NCI-H1694 treated with DMSO at 0.1 percent for 48 hours (cell line): Measurements from ENCODE around the gene HYI.
"Not testable (repeated sequence)": the region's sequence is repeated elsewhere in the genome, so short reads cannot be mapped to it uniquely, and the experiment has no call there.

Experiments used
- DNase-seq: peaks from one replicate; lab custom pipeline; 2025; lab: John Stamatoyannopoulos, UW

Gene HYI

GRCh38 chr1:43427524-43427923 is 26.2 kb downstream of the HYI start:
- no peak for DNase-seq

GRCh38 chr1:43426221-43426620 is 27.5 kb downstream of the HYI start:
- DNase-seq: no peak

- no peak for DNase-seq
These were observed 28.7 kb downstream of the HYI start for GRCh38 chr1:43425045-43425444.

- no peak for DNase-seq
These were observed 29.8 kb downstream of the HYI start for GRCh38 chr1:43423672-43424550.

GRCh38 chr1:43422995-43423671 is 30.6 kb downstream of the HYI start:
- no peak for DNase-seq

GRCh38 chr1:43421976-43422750 is 31.6 kb downstream of the HYI start:
- DNase-seq: no peak

GRCh38 chr1:43421396-43421795 is 32.3 kb downstream of the HYI start:
- no peak for DNase-seq

- no peak for DNase-seq
These were observed 32.9 kb downstream of the HYI start for GRCh38 chr1:43420874-43421273.

- no peak for DNase-seq
These were observed 33.9 kb downstream of the HYI start for GRCh38 chr1:43419627-43420425.

- DNase-seq: no peak
These were observed 34.9 kb downstream of the HYI start for GRCh38 chr1:43418858-43419257.

- DNase-seq: no peak
These were observed 37.8 kb downstream of the HYI start for GRCh38 chr1:43415901-43416300.

GRCh38 chr1:43414634-43415223 is 39.0 kb downstream of the HYI start:
- peak; percentile 62 for DNase-seq

- DNase-seq: not testable (repeated sequence)
These were observed 40.3 kb downstream of the HYI start for GRCh38 chr1:43413426-43413825.

- DNase-seq: no peak
These were observed 43.2 kb downstream of the HYI start for GRCh38 chr1:43410571-43410970.

GRCh38 chr1:43405876-43406234 is 47.9 kb downstream of the HYI start:
- DNase-seq: no peak

- DNase-seq: no peak
These were observed 48.4 kb downstream of the HYI start for GRCh38 chr1:43405219-43405875.

- no peak for DNase-seq
These were observed 49.4 kb downstream of the HYI start for GRCh38 chr1:43404353-43404752.

GRCh38 chr1:43402089-43402865 is 51.5 kb downstream of the HYI start:
- no peak for DNase-seq
